H9 (cell line): ENCODE results near the gene EHD4. TPM values are rescaled to one million over a fixed set of nuclear protein-coding genes. Genes with fewer than 3 reads are reported as not detected.

Source experiments
- DNase-seq: peaks from one replicate; pipeline ENCODE4 v3.0.0-alpha.2; 2017
- H2AFZ ChIP-seq: one replicate; pipeline ENCODE4 v1.6.1; 2013; ENCODE audit warnings: mild to moderate bottlenecking, low read length, control low read depth, moderate library complexity
- H2AK5ac ChIP-seq: 2 replicates; pipeline ENCODE4 v1.6.1; 2013; ENCODE audit warnings: low read length, control low read depth, mixed read lengths; ENCODE audit not compliant: insufficient read length
- H2BK120ac ChIP-seq: one replicate; pipeline ENCODE4 v1.6.1; 2013; ENCODE audit warnings: low read depth, mild to moderate bottlenecking, low read length, control low read depth, inconsistent platforms; ENCODE audit not compliant: poor library complexity, severe bottlenecking
- H2BK12ac ChIP-seq: 2 replicates; pipeline ENCODE4 v1.6.1; 2013; ENCODE audit warnings: low read length, control low read depth, mixed read lengths, low read depth; ENCODE audit not compliant: insufficient read length
- H2BK15ac ChIP-seq: 2 replicates; pipeline ENCODE4 v1.6.1; 2013; ENCODE audit warnings: low read depth, low read length, control low read depth
- H2BK20ac ChIP-seq: one replicate; pipeline ENCODE4 v1.6.1; 2013; ENCODE audit warnings: low read depth, mild to moderate bottlenecking, low read length, control low read depth, inconsistent platforms; ENCODE audit not compliant: poor library complexity, severe bottlenecking
- H2BK5ac ChIP-seq: 2 replicates; pipeline ENCODE4 v1.6.1; 2013; ENCODE audit warnings: low read length, control low read depth, mixed read lengths; ENCODE audit not compliant: insufficient read length
- H3K14ac ChIP-seq: 2 replicates; pipeline ENCODE4 v1.6.1; 2013; ENCODE audit warnings: low read length, control low read depth; ENCODE audit not compliant: insufficient read depth
- H3K18ac ChIP-seq: 2 replicates; pipeline ENCODE4 v1.6.1; 2013; ENCODE audit warnings: low read depth, mild to moderate bottlenecking, mixed read lengths, low read length, control low read depth; ENCODE audit not compliant: insufficient read length
- H3K23ac ChIP-seq: 2 replicates; pipeline ENCODE4 v1.6.1; 2013; ENCODE audit warnings: low read length, control low read depth, mixed read lengths, low read depth; ENCODE audit not compliant: insufficient read length
- H3K23me2 ChIP-seq: 2 replicates; pipeline ENCODE4 v1.6.1; 2013; ENCODE audit warnings: low read depth, mild to moderate bottlenecking, mixed read lengths, low read length, control low read depth; ENCODE audit not compliant: insufficient read length, poor library complexity, severe bottlenecking
- H3K27ac ChIP-seq: 2 replicates; pipeline ENCODE4 v1.5.1; 2013; ENCODE audit warnings: low read length, control low read depth, mixed read lengths, low read depth; ENCODE audit not compliant: insufficient read length
- H3K27me3 ChIP-seq: 2 replicates; pipeline ENCODE4 v1.6.1; 2013; ENCODE audit warnings: low read length, control low read depth, inconsistent platforms; ENCODE audit not compliant: insufficient read depth
- H3K4ac ChIP-seq: 2 replicates; pipeline ENCODE4 v1.6.1; 2013; ENCODE audit warnings: low read depth, mild to moderate bottlenecking, control low read depth, inconsistent platforms, low read length, moderate library complexity
- H3K4me1 ChIP-seq: 2 replicates; pipeline ENCODE4 v1.6.1; 2013; ENCODE audit warnings: low read length, control low read depth, inconsistent platforms; ENCODE audit not compliant: insufficient read depth
- H3K4me2 ChIP-seq: 2 replicates; pipeline ENCODE4 v1.6.1; 2013; ENCODE audit warnings: low read length, control low read depth, mixed read lengths; ENCODE audit not compliant: insufficient read length, insufficient read depth
- H3K56ac ChIP-seq: 2 replicates; pipeline ENCODE4 v1.6.1; 2013; ENCODE audit warnings: low read depth, mild to moderate bottlenecking, mixed read lengths, low read length, control low read depth; ENCODE audit not compliant: insufficient read length
- H3K79me1 ChIP-seq: 2 replicates; pipeline ENCODE4 v1.6.1; 2013; ENCODE audit warnings: low read depth, mild to moderate bottlenecking, moderate library complexity, low read length, control low read depth, inconsistent platforms; ENCODE audit not compliant: insufficient read depth, poor library complexity, severe bottlenecking
- H3K79me2 ChIP-seq: 2 replicates; pipeline ENCODE4 v1.6.1; 2013; ENCODE audit warnings: low read length, control low read depth, inconsistent platforms; ENCODE audit not compliant: insufficient read depth
- H3K9ac ChIP-seq: 2 replicates; pipeline ENCODE4 v1.6.1; 2013; ENCODE audit warnings: low read length, control low read depth, mixed read lengths; ENCODE audit not compliant: insufficient read length; ENCODE audit errors: extremely low read depth
- H3K9me3 ChIP-seq: one replicate; pipeline ENCODE4 v1.6.1; 2013; ENCODE audit warnings: low read depth, low read length, inconsistent platforms; ENCODE audit not compliant: control insufficient read depth
- H3T11ph ChIP-seq: one replicate; pipeline ENCODE4 v1.6.1; 2013; ENCODE audit warnings: mild to moderate bottlenecking, low read length, control low read depth, inconsistent platforms
- H4K20me1 ChIP-seq: one replicate; pipeline ENCODE4 v1.6.1; 2013; ENCODE audit not compliant: control insufficient read depth, insufficient read length, insufficient read depth
- H4K5ac ChIP-seq: 2 replicates; pipeline ENCODE4 v1.6.1; 2013; ENCODE audit warnings: low read depth, mild to moderate bottlenecking, mixed read lengths, low read length, control low read depth; ENCODE audit not compliant: insufficient read length
- H4K8ac ChIP-seq: replicated peaks from 2 replicates; pipeline ENCODE4 v1.6.1; 2013; ENCODE audit warnings: low read length, control low read depth, mixed read lengths, low read depth; ENCODE audit not compliant: insufficient read length
- H4K91ac ChIP-seq: 2 replicates; pipeline ENCODE4 v1.6.1; 2013; ENCODE audit warnings: low read depth, mild to moderate bottlenecking, moderate library complexity, mixed read lengths, low read length, control low read depth; ENCODE audit not compliant: insufficient read length
- H3K27ac Mint-ChIP-seq, 3 experiments: 2 replicates in 2 of 3; 3 replicates in 1 of 3; pipeline ENCODE4 v1.8.0; 2020 to 2021; ENCODE audit warnings: mixed read lengths in 3 of 3, mild to moderate bottlenecking in 1 of 3, moderate library complexity in 1 of 3
- H3K27me3 Mint-ChIP-seq: 2 replicates; pipeline ENCODE4 v1.8.0; 2021; ENCODE audit warnings: low read depth, mild to moderate bottlenecking, moderate library complexity, mixed read lengths
- H3K36me3 Mint-ChIP-seq, 3 experiments: 2 replicates in 2 of 3; 3 replicates in 1 of 3; pipeline ENCODE4 v1.8.0; 2020 to 2021; ENCODE audit warnings: low read depth in 3 of 3, mixed read lengths in 3 of 3; ENCODE audit not compliant: insufficient read depth in 1 of 3
- H3K4me1 Mint-ChIP-seq, 2 experiments: 2 replicates each; pipeline ENCODE4 v1.8.0; 2020; ENCODE audit warnings: mixed read lengths in 2 of 2
- H3K4me3 Mint-ChIP-seq, 2 experiments: 2 replicates in 1 of 2; 3 replicates in 1 of 2; pipeline ENCODE4 v1.8.0; 2020 to 2021; ENCODE audit warnings: mild to moderate bottlenecking in 2 of 2, mixed read lengths in 2 of 2, moderate library complexity in 1 of 2
- H3K9me3 Mint-ChIP-seq, 2 experiments: 2 replicates in 1 of 2; 3 replicates in 1 of 2; pipeline ENCODE4 v1.8.0; 2020; ENCODE audit warnings: mild to moderate bottlenecking in 2 of 2, mixed read lengths in 2 of 2, moderate library complexity in 1 of 2
- WGBS: extraction: QIAGEN DNeasy Blood & Tissue Kit; methylation state at CpG from one replicate; pipeline ENCODE4 v1.1.7; 2013; ENCODE audit warnings: missing lambda C conversion rate, low lambda C conversion rate, mixed read lengths; ENCODE audit not compliant: insufficient read length; ENCODE audit errors: extremely low coverage; 5-methylcytosine and 5-hydroxymethylcytosine counted together
- total RNA-seq: library from RNA; stranded (reverse); gene quantifications from 2 replicates; pipeline ENCODE4 v1.2.1, GENCODE V29; 2021
- TF ChIP-seq, protein P1 (sequence below): fragments of 200-600 bp; sonication (generic); conservative IDR thresholded peaks from 3 replicates; pipeline ENCODE4 v1.8.0; 2021; ENCODE audit warnings: antibody characterized with exemption, mild to moderate bottlenecking

The EHD4 gene
- total RNA-seq, 1 experiment from 2014 or later, result 22.9 TPM

GRCh38 chr15:42001236-42001635 lies 28.9 kb upstream of the EHD4 start:
- Mint-ChIP-seq H3K4me1 (peaks cover 0 to 9% of the 10 kb centered on the region in 2 experiments; a peak in 2 of 4 replicates), H3K27ac (peak overlapping the region in 1 of 3 experiments; percentile 72; a peak in 1 of 7 replicates), H3K9me3 (no peaks in the 10 kb centered on the region), H3K36me3 (no peaks in the 10 kb centered on the region), H3K27me3 (peaks cover 9% of the 10 kb centered on the region), H3K4me3 (no peak overlapping the region)
- H3T11ph ChIP-seq, result no peak overlapping the region
- no peak overlapping the region for H2AFZ ChIP-seq
- no peak overlapping the region for H4K91ac ChIP-seq
- no peak overlapping the region for H2AK5ac ChIP-seq
- H3K4me1 ChIP-seq, result no peaks in the 10 kb centered on the region
- H3K4me2 ChIP-seq, result no peak overlapping the region
- no peak overlapping the region for H3K9ac ChIP-seq
- H4K8ac ChIP-seq, result no peak overlapping the region
- H3K9me3 ChIP-seq, result no peaks in the 10 kb centered on the region
- no peaks in the 10 kb centered on the region for H4K20me1 ChIP-seq
- H2BK120ac ChIP-seq, result no peak overlapping the region
- H3K14ac ChIP-seq, result no peak overlapping the region
- H3K27me3 ChIP-seq, result no peaks in the 10 kb centered on the region
- H4K5ac ChIP-seq, result no peak overlapping the region
- no peaks in the 10 kb centered on the region; the same call in 1 of the 2 replicates for H3K79me2 ChIP-seq
- no peak overlapping the region for H3K27ac ChIP-seq
- no peak overlapping the region for H2BK5ac ChIP-seq
- H2BK15ac ChIP-seq, result no peak overlapping the region
- no CpG with 5 or more reads among the region's 4 CpGs for WGBS
- H3K56ac ChIP-seq, result no peak overlapping the region
- H3K79me1 ChIP-seq, result no peaks in the 10 kb centered on the region
- no peak overlapping the region for H3K4ac ChIP-seq
- no peak overlapping the region for H2BK12ac ChIP-seq
- no peak for DNase-seq
- no peaks in the 10 kb centered on the region for H3K23me2 ChIP-seq
- TF ChIP-seq, protein P1, sequence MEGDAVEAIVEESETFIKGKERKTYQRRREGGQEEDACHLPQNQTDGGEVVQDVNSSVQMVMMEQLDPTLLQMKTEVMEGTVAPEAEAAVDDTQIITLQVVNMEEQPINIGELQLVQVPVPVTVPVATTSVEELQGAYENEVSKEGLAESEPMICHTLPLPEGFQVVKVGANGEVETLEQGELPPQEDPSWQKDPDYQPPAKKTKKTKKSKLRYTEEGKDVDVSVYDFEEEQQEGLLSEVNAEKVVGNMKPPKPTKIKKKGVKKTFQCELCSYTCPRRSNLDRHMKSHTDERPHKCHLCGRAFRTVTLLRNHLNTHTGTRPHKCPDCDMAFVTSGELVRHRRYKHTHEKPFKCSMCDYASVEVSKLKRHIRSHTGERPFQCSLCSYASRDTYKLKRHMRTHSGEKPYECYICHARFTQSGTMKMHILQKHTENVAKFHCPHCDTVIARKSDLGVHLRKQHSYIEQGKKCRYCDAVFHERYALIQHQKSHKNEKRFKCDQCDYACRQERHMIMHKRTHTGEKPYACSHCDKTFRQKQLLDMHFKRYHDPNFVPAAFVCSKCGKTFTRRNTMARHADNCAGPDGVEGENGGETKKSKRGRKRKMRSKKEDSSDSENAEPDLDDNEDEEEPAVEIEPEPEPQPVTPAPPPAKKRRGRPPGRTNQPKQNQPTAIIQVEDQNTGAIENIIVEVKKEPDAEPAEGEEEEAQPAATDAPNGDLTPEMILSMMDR, result no peak
- no peak overlapping the region for H3K18ac ChIP-seq
- H3K23ac ChIP-seq, result no peak overlapping the region
- no peak overlapping the region for H2BK20ac ChIP-seq
